ENCODE results near the gene ERGIC3. TPM values are rescaled to one million over a fixed set of nuclear protein-coding genes. Genes with fewer than 3 reads are reported as not detected.
A peak's percentile ranks its signal among the peaks of the same experiment; 100 is the strongest.

The ERGIC3 gene
- total RNA-seq, 1 experiment from 2014 or later: 341 TPM

GRCh38 chr20:35561671-35562070 lies 19.8 kb downstream of the ERGIC3 start:
- Histone ChIP-seq H3K9me3 (ENCODE audit: insufficient read depth, low read depth) (no peaks in the 10 kb centered on the region), H3K4me2 (peak overlapping the region; percentile 73; the same call in 1 of the 2 replicates), H3K36me3 (ENCODE audit: low read depth) (peaks cover 10% of the 10 kb centered on the region), H3K27me3 (ENCODE audit: insufficient read depth, low read depth) (no peaks in the 10 kb centered on the region), H4K20me1 (ENCODE audit: insufficient read depth) (no peaks in the 10 kb centered on the region), H3K27ac (0 out of 2 replicates have a peak overlapping the region, but pooled peaks have one; percentile 14), H3F3A (ENCODE audit: insufficient read depth, low read depth) (peaks cover 38% of the 10 kb centered on the region; the same call in 1 of the 2 replicates), H3K4me3 (no peak overlapping the region), H2AFZ (no peak overlapping the region), H3K9me2 (ENCODE audit: insufficient read depth) (no peaks in the 10 kb centered on the region), H3K4me1 (replicated peaks; ENCODE audit: insufficient read depth) (peaks cover 32% of the 10 kb centered on the region), H3K79me2 (ENCODE audit: low read depth) (no peaks in the 10 kb centered on the region)
- ChIA-PET POLR2A (ENCODE audit: unreplicated experiment) (no interaction called here), CTCF (no interaction called here)
- intact Hi-C loops (cut with micrococcal nuclease; ENCODE audit: unreplicated experiment): loop anchor here (1.0 kb wide), 1 partner anchor 55 kb away; no protein-coding TSS in a partner anchor
- 0 out of 2 replicates have a peak, but pooled peaks have one; percentile 8 for TF ChIP-seq CTCF (conservative IDR thresholded peaks at IDR 0.05)
- no peak for TF ChIP-seq EZH2 (IDR thresholded peaks at IDR 0.05; ENCODE audit: low read depth)
- BruUV-seq (replicated peaks): no TSS peak
- DNase-seq: no peak

- intact Hi-C loops (cut with micrococcal nuclease; ENCODE audit: unreplicated experiment): no loop called here
- Histone ChIP-seq H3K36me3 (ENCODE audit: low read depth) (peaks cover 10% of the 10 kb centered on the region), H3K27me3 (ENCODE audit: insufficient read depth, low read depth) (no peaks in the 10 kb centered on the region), H3K27ac (no peak overlapping the region), H3K79me2 (ENCODE audit: low read depth) (no peaks in the 10 kb centered on the region), H3K4me3 (no peak overlapping the region), H3K4me2 (no peak overlapping the region), H2AFZ (no peak overlapping the region), H3K4me1 (replicated peaks; ENCODE audit: insufficient read depth) (peaks cover 32% of the 10 kb centered on the region), H3F3A (ENCODE audit: insufficient read depth, low read depth) (peaks cover 45% of the 10 kb centered on the region; the same call in 1 of the 2 replicates), H3K9me3 (ENCODE audit: insufficient read depth, low read depth) (no peaks in the 10 kb centered on the region), H4K20me1 (ENCODE audit: insufficient read depth) (no peaks in the 10 kb centered on the region), H3K9me2 (ENCODE audit: insufficient read depth) (no peaks in the 10 kb centered on the region)
- no peak for TF ChIP-seq EZH2 (IDR thresholded peaks at IDR 0.05; ENCODE audit: low read depth)
- TF ChIP-seq CTCF (conservative IDR thresholded peaks at IDR 0.05): no peak
- ChIA-PET POLR2A (ENCODE audit: unreplicated experiment) (interaction anchor here (0.6 kb wide), 1 partner anchor 130 kb away, joined by 4 read pairs; no protein-coding TSS in a partner anchor), CTCF (interaction anchor here (0.8 kb wide), 1 partner anchor 21 kb away, joined by 4 read pairs; no protein-coding TSS in a partner anchor)
- no peak for DNase-seq
- BruUV-seq (replicated peaks): no TSS peak
Observed at GRCh38 chr20:35562541-35563110, 20.7 kb downstream of the ERGIC3 start.

- no peaks in the 10 kb centered on the region for H3K27me3 ChIP-seq (ENCODE audit: insufficient read depth, low read depth)
- H3K9me3 ChIP-seq (ENCODE audit: insufficient read depth, low read depth): no peaks in the 10 kb centered on the region
- ChIA-PET POLR2A (ENCODE audit: unreplicated experiment) (no interaction called here), CTCF (no interaction called here)
- H3K4me1 ChIP-seq (replicated peaks; ENCODE audit: insufficient read depth): peaks cover 32% of the 10 kb centered on the region
- no peak for TF ChIP-seq CTCF (conservative IDR thresholded peaks at IDR 0.05)
- TF ChIP-seq EZH2 (IDR thresholded peaks at IDR 0.05; ENCODE audit: low read depth): no peak
- peaks cover 44% of the 10 kb centered on the region; the same call in 1 of the 2 replicates for H3F3A ChIP-seq (ENCODE audit: insufficient read depth, low read depth)
- H4K20me1 ChIP-seq (ENCODE audit: insufficient read depth): no peaks in the 10 kb centered on the region
- no peak for DNase-seq
- no peaks in the 10 kb centered on the region for H3K79me2 ChIP-seq (ENCODE audit: low read depth)
- intact Hi-C loops (cut with micrococcal nuclease; ENCODE audit: unreplicated experiment): no loop called here
- no peak overlapping the region for H3K4me3 ChIP-seq
- no peaks in the 10 kb centered on the region for H3K9me2 ChIP-seq (ENCODE audit: insufficient read depth)
- no peak overlapping the region for H3K4me2 ChIP-seq
- no peak overlapping the region for H2AFZ ChIP-seq
- no TSS peak for BruUV-seq (replicated peaks)
- H3K27ac ChIP-seq: no peak overlapping the region
- H3K36me3 ChIP-seq (ENCODE audit: low read depth): peaks cover 10% of the 10 kb centered on the region
Observed at GRCh38 chr20:35563834-35564233, 22.0 kb downstream of the ERGIC3 start.

Measured in PC-9 (cell line).